ENCODE measurements around the gene ST6GALNAC1.
"Not testable (repeated sequence)": the region's sequence is repeated elsewhere in the genome, so short reads cannot be mapped to it uniquely, and the experiment has no call there.

Gene ST6GALNAC1

GRCh38 chr17:76644995-76645394 is 1.4 kb upstream of the ST6GALNAC1 start:
- no peaks in the 10 kb centered on the region for H3K27me3 ChIP-seq (ENCODE audit: control insufficient read depth, insufficient read depth, low read length, poor library complexity, severe bottlenecking)
- H3K4me1 ChIP-seq (ENCODE audit: control insufficient read depth, insufficient read depth, low read length) = peaks cover 1% of the 10 kb centered on the region
- H3K27ac ChIP-seq (ENCODE audit: insufficient read depth, low read depth, low read length, poor library complexity, severe bottlenecking) = no peak overlapping the region
- no peaks in the 10 kb centered on the region for H3K9me3 ChIP-seq (ENCODE audit: control insufficient read depth, low read length)
- H3K4me3 ChIP-seq (ENCODE audit: insufficient read depth, low read depth, low read length) = no peak overlapping the region
- no peaks in the 10 kb centered on the region for H3K36me3 ChIP-seq (ENCODE audit: control insufficient read depth, insufficient read depth, low read length)
- WGBS, 2 experiments = 92 to 94% methylated on average over 8 of the region's 8 CpGs

DNA sequence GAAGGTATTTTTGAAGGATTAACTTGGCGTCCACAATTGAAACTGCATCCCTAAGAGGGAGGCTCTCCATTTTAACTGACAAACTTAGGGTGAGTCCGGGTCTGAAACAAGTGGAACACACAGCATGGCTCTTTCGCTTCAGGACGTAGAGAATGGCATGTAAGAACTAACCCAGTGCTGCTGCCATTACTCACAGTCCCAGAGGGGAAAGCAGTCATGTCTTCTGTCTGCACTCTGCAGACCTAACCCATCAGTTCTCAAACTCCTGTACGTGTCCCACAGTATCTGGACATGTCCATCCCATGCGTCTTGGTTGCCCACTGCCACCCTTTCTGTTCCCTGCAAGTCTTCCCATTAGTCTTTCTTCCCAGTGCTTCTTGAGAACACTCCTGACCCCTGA is 563 bp downstream of the ST6GALNAC1 start:
- Histone ChIP-seq H3K36me3 (ENCODE audit: control insufficient read depth, insufficient read depth, low read length) (no peaks in the 10 kb centered on the region), H3K4me3 (ENCODE audit: insufficient read depth, low read depth, low read length) (no peak overlapping the region), H3K9me3 (ENCODE audit: control insufficient read depth, low read length) (no peaks in the 10 kb centered on the region), H3K27ac (ENCODE audit: insufficient read depth, low read depth, low read length, poor library complexity, severe bottlenecking) (no peak overlapping the region), H3K4me1 (ENCODE audit: control insufficient read depth, insufficient read depth, low read length) (peaks cover 3% of the 10 kb centered on the region), H3K27me3 (ENCODE audit: control insufficient read depth, insufficient read depth, low read length, poor library complexity, severe bottlenecking) (no peaks in the 10 kb centered on the region)
- WGBS, 2 experiments = 91 to 93% methylated on average over 6 of the region's 6 CpGs

GRCh38 chr17:76642032-76642561 is 1.5 kb downstream of the ST6GALNAC1 start:
- Histone ChIP-seq H3K4me3 (ENCODE audit: insufficient read depth, low read depth, low read length) (no peak overlapping the region), H3K36me3 (ENCODE audit: control insufficient read depth, insufficient read depth, low read length) (no peaks in the 10 kb centered on the region), H3K4me1 (ENCODE audit: control insufficient read depth, insufficient read depth, low read length) (peaks cover 9% of the 10 kb centered on the region), H3K9me3 (ENCODE audit: control insufficient read depth, low read length) (no peaks in the 10 kb centered on the region), H3K27me3 (ENCODE audit: control insufficient read depth, insufficient read depth, low read length, poor library complexity, severe bottlenecking) (no peaks in the 10 kb centered on the region), H3K27ac (ENCODE audit: insufficient read depth, low read depth, low read length, poor library complexity, severe bottlenecking) (no peak overlapping the region)
- 94 to 95% methylated on average over 2 to 4 of the region's 5 CpGs for WGBS, 2 experiments

DNA sequence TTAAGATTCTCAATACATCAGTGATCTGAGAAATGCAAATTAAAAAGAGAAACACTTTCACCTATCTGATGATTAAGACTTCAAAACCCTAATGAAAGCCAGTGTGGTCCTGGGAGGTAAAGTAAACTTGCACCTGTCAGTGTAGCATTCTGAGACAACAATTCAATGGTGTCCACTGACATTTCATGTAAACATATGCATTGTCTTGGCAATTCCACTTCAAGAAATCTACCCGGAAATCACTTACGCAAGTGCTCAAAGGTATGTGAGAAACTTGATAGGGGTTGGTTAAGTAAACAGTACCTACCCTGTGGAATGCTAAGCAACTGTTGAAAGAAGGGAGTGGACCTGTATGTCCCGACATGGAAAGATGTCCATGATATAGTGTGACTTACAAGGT is 2.1 kb downstream of the ST6GALNAC1 start:
- no peaks in the 10 kb centered on the region for H3K9me3 ChIP-seq (ENCODE audit: control insufficient read depth, low read length)
- whole genome bisulfite sequencing, 2 experiments = 81 to 88% methylated on average over 3 of the region's 3 CpGs
- H3K4me3 ChIP-seq (ENCODE audit: insufficient read depth, low read depth, low read length) = no peak overlapping the region
- H3K27ac ChIP-seq (ENCODE audit: insufficient read depth, low read depth, low read length, poor library complexity, severe bottlenecking) = no peak overlapping the region
- H3K36me3 ChIP-seq (ENCODE audit: control insufficient read depth, insufficient read depth, low read length) = no peaks in the 10 kb centered on the region
- no peaks in the 10 kb centered on the region for H3K27me3 ChIP-seq (ENCODE audit: control insufficient read depth, insufficient read depth, low read length, poor library complexity, severe bottlenecking)
- H3K4me1 ChIP-seq (ENCODE audit: control insufficient read depth, insufficient read depth, low read length) = peaks cover 9% of the 10 kb centered on the region

GRCh38 chr17:76640550-76641380 is 2.8 kb downstream of the ST6GALNAC1 start:
- Histone ChIP-seq H3K9me3 (ENCODE audit: control insufficient read depth, low read length) (no peaks in the 10 kb centered on the region), H3K4me3 (ENCODE audit: insufficient read depth, low read depth, low read length) (no peak overlapping the region), H3K27me3 (ENCODE audit: control insufficient read depth, insufficient read depth, low read length, poor library complexity, severe bottlenecking) (no peaks in the 10 kb centered on the region), H3K27ac (ENCODE audit: insufficient read depth, low read depth, low read length, poor library complexity, severe bottlenecking) (no peak overlapping the region), H3K4me1 (ENCODE audit: control insufficient read depth, insufficient read depth, low read length) (peaks cover 9% of the 10 kb centered on the region), H3K36me3 (ENCODE audit: control insufficient read depth, insufficient read depth, low read length) (no peaks in the 10 kb centered on the region)
- 75 to 100% methylated on average over 1 to 5 of the region's 6 CpGs for WGBS, 2 experiments

DNA sequence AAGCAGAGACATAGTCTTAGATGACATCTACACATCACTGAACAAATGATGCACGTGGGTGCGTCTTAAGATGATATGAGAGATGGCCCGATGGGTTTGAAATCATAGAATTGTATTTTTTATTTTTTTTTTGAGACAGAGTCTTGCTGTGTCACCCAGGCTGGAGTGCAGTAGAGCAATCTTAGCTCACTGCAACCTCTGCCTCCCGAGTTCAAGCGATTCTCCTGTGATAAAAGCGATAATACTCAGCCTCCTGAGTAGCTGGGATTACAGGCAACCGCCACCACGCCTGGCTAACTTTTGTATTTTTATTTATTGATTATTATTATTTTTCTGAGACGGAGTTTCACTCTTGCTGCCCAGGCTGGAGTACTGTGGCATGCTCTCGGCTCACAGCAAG is 5.3 kb downstream of the ST6GALNAC1 start:
- H3K4me1 ChIP-seq (ENCODE audit: control insufficient read depth, insufficient read depth, low read length) = peaks cover 9% of the 10 kb centered on the region
- H3K9me3 ChIP-seq (ENCODE audit: control insufficient read depth, low read length) = no peaks in the 10 kb centered on the region
- no peak overlapping the region for H3K4me3 ChIP-seq (ENCODE audit: insufficient read depth, low read depth, low read length)
- no peaks in the 10 kb centered on the region for H3K36me3 ChIP-seq (ENCODE audit: control insufficient read depth, insufficient read depth, low read length)
- no peaks in the 10 kb centered on the region for H3K27me3 ChIP-seq (ENCODE audit: control insufficient read depth, insufficient read depth, low read length, poor library complexity, severe bottlenecking)
- no peak overlapping the region for H3K27ac ChIP-seq (ENCODE audit: insufficient read depth, low read depth, low read length, poor library complexity, severe bottlenecking)
- WGBS, 2 experiments = 95 to 97% methylated on average over 10 of the region's 10 CpGs

- H3K36me3 ChIP-seq (ENCODE audit: control insufficient read depth, insufficient read depth, low read length); H3K4me1 ChIP-seq (ENCODE audit: control insufficient read depth, insufficient read depth, low read length); H3K9me3 ChIP-seq (ENCODE audit: control insufficient read depth, low read length); H3K4me3 ChIP-seq (ENCODE audit: insufficient read depth, low read depth, low read length); H3K27ac ChIP-seq (ENCODE audit: insufficient read depth, low read depth, low read length, poor library complexity, severe bottlenecking); H3K27me3 ChIP-seq (ENCODE audit: control insufficient read depth, insufficient read depth, low read length, poor library complexity, severe bottlenecking): not testable (repeated sequence)
- WGBS, 2 experiments = 87 to 91% methylated on average over 19 to 20 of the region's 27 CpGs
These were observed 6.9 kb downstream of the ST6GALNAC1 start for GRCh38 chr17:76636486-76637206.

GRCh38 chr17:76635659-76636360 is 7.7 kb downstream of the ST6GALNAC1 start:
- no peak overlapping the region for H3K4me3 ChIP-seq (ENCODE audit: insufficient read depth, low read depth, low read length)
- whole genome bisulfite sequencing, 2 experiments = 96 to 97% methylated on average over 6 to 8 of the region's 8 CpGs
- no peaks in the 10 kb centered on the region for H3K27me3 ChIP-seq (ENCODE audit: control insufficient read depth, insufficient read depth, low read length, poor library complexity, severe bottlenecking)
- H3K36me3 ChIP-seq (ENCODE audit: control insufficient read depth, insufficient read depth, low read length) = no peaks in the 10 kb centered on the region
- no peak overlapping the region for H3K27ac ChIP-seq (ENCODE audit: insufficient read depth, low read depth, low read length, poor library complexity, severe bottlenecking)
- H3K9me3 ChIP-seq (ENCODE audit: control insufficient read depth, low read length) = no peaks in the 10 kb centered on the region
- H3K4me1 ChIP-seq (ENCODE audit: control insufficient read depth, insufficient read depth, low read length) = peaks cover 9% of the 10 kb centered on the region

GRCh38 chr17:76635039-76635438 is 8.5 kb downstream of the ST6GALNAC1 start:
- H3K9me3 ChIP-seq (ENCODE audit: control insufficient read depth, low read length) = no peaks in the 10 kb centered on the region
- no peak overlapping the region for H3K4me3 ChIP-seq (ENCODE audit: insufficient read depth, low read depth, low read length)
- no peak overlapping the region for H3K27ac ChIP-seq (ENCODE audit: insufficient read depth, low read depth, low read length, poor library complexity, severe bottlenecking)
- H3K4me1 ChIP-seq (ENCODE audit: control insufficient read depth, insufficient read depth, low read length) = peaks cover 8% of the 10 kb centered on the region
- no peaks in the 10 kb centered on the region for H3K36me3 ChIP-seq (ENCODE audit: control insufficient read depth, insufficient read depth, low read length)
- no peaks in the 10 kb centered on the region for H3K27me3 ChIP-seq (ENCODE audit: control insufficient read depth, insufficient read depth, low read length, poor library complexity, severe bottlenecking)
- WGBS, 2 experiments = 90 to 94% methylated on average over 5 of the region's 5 CpGs

Data from ectodermal cell (in vitro differentiated cells).